Measurements from ENCODE around the gene CNTROB. TPM values are rescaled to one million over a fixed set of nuclear protein-coding genes. Genes with fewer than 3 reads are reported as not detected.

Gene CNTROB
- total RNA-seq, 1 experiment from 2014 or later, result 30.1 TPM

DNA sequence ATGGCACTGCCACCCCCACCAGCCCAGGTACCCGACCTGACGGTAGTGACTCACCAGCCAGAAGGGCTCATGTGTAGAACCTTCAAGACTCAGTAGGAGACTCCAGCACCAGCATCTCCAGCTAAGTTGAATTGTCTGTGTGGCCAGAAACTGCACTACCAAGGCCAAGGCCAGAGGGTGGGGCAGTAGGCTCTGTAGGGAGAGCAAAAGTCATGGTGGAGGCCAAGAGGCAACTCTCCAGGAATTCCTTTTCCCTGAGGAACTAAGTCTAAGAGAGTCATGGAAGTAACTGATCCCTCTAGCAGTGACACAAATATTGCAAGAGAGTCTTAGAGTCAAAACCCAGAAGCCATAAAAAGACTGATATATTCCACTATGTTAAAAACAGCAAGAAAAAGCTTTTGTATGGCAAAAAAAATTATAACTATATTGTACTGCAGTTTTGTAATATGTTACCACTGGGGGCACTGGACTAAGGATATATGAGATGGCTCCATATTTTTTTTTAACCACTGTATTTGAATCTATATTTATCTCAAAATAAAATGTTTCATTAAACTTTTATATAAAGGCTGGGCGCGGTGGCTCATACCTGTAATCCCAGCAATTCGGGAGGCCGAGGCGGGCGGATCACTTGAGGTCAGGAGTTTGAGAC lies 40.3 kb downstream of the CNTROB start:
- no peaks in the 10 kb centered on the region for H3K23me2 ChIP-seq (ENCODE audit: insufficient read length, low read depth, low read length, poor library complexity, severe bottlenecking)
- no peak overlapping the region for H3K23ac ChIP-seq (ENCODE audit: insufficient read length, low read depth, low read length)
- no peak overlapping the region for H2AK5ac ChIP-seq (ENCODE audit: insufficient read length, low read length)
- no peak overlapping the region for H3T11ph ChIP-seq (ENCODE audit: low read length)
- 0 out of 4 replicates have a peak, but pooled peaks cover 0 to 3% of the 10 kb centered on the region in 2 experiments for H3K4me1 Mint-ChIP-seq
- H4K91ac ChIP-seq (ENCODE audit: insufficient read length, low read depth, low read length), result no peak overlapping the region
- H2BK20ac ChIP-seq (ENCODE audit: low read depth, low read length, poor library complexity, severe bottlenecking), result no peak overlapping the region
- no peak overlapping the region for H3K14ac ChIP-seq (ENCODE audit: insufficient read depth, low read length)
- TF ChIP-seq, protein P1, sequence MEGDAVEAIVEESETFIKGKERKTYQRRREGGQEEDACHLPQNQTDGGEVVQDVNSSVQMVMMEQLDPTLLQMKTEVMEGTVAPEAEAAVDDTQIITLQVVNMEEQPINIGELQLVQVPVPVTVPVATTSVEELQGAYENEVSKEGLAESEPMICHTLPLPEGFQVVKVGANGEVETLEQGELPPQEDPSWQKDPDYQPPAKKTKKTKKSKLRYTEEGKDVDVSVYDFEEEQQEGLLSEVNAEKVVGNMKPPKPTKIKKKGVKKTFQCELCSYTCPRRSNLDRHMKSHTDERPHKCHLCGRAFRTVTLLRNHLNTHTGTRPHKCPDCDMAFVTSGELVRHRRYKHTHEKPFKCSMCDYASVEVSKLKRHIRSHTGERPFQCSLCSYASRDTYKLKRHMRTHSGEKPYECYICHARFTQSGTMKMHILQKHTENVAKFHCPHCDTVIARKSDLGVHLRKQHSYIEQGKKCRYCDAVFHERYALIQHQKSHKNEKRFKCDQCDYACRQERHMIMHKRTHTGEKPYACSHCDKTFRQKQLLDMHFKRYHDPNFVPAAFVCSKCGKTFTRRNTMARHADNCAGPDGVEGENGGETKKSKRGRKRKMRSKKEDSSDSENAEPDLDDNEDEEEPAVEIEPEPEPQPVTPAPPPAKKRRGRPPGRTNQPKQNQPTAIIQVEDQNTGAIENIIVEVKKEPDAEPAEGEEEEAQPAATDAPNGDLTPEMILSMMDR (conservative IDR thresholded peaks at IDR 0.05), result no peak; the same call in 2 of the 3 replicates
- no peak overlapping the region for H3K4ac ChIP-seq (ENCODE audit: low read depth, low read length)
- no peak overlapping the region for H3K56ac ChIP-seq (ENCODE audit: insufficient read length, low read depth, low read length)
- no peaks in the 10 kb centered on the region for H3K9me3 ChIP-seq (ENCODE audit: control insufficient read depth, low read depth, low read length)
- H4K8ac ChIP-seq (replicated peaks; ENCODE audit: insufficient read length, low read depth, low read length), result no peak overlapping the region
- H3K4me1 ChIP-seq (ENCODE audit: insufficient read depth, low read length), result no peaks in the 10 kb centered on the region
- peaks cover 12 to 16% of the 10 kb centered on the region in 2 experiments for H3K9me3 Mint-ChIP-seq
- no peak overlapping the region for H2BK5ac ChIP-seq (ENCODE audit: insufficient read length, low read length)
- no peak overlapping the region for H2BK15ac ChIP-seq (ENCODE audit: low read depth, low read length)
- no peak overlapping the region for H3K4me2 ChIP-seq (ENCODE audit: insufficient read depth, insufficient read length, low read length)
- no peak overlapping the region for H4K5ac ChIP-seq (ENCODE audit: insufficient read length, low read depth, low read length)
- WGBS (ENCODE audit: extremely low coverage, insufficient read length, low lambda C conversion rate), result no CpG with 5 or more reads among the region's 8 CpGs
- H3K27me3 ChIP-seq (ENCODE audit: insufficient read depth, low read length), result no peaks in the 10 kb centered on the region
- H3K27me3 Mint-ChIP-seq (ENCODE audit: low read depth), result peaks cover 15% of the 10 kb centered on the region
- peak; percentile 24 for DNase-seq
- H4K20me1 ChIP-seq (ENCODE audit: control insufficient read depth, insufficient read depth, insufficient read length), result no peaks in the 10 kb centered on the region
- H2BK120ac ChIP-seq (ENCODE audit: low read depth, low read length, poor library complexity, severe bottlenecking), result no peak overlapping the region
- no peak overlapping the region for H3K27ac Mint-ChIP-seq
- H2BK12ac ChIP-seq (ENCODE audit: insufficient read length, low read depth, low read length), result no peak overlapping the region
- H2AFZ ChIP-seq (ENCODE audit: low read length), result no peak overlapping the region
- H3K9ac ChIP-seq (ENCODE audit: extremely low read depth, insufficient read length, low read length), result no peak overlapping the region
- no peaks in the 10 kb centered on the region for H3K79me2 ChIP-seq (ENCODE audit: insufficient read depth, low read length)
- H3K4me3 Mint-ChIP-seq, result no peak overlapping the region
- no peaks in the 10 kb centered on the region; a peak in 2 of 7 replicates for H3K36me3 Mint-ChIP-seq (ENCODE audit: insufficient read depth in 1 of 3, low read depth in 3 of 3)
- H3K79me1 ChIP-seq (ENCODE audit: insufficient read depth, low read depth, low read length, poor library complexity, severe bottlenecking), result no peaks in the 10 kb centered on the region
- H3K18ac ChIP-seq (ENCODE audit: insufficient read length, low read depth, low read length), result no peak overlapping the region
- H3K27ac ChIP-seq (ENCODE audit: insufficient read length, low read depth, low read length), result no peak overlapping the region

All from H9 (cell line).